GM19099 (cell line): ENCODE measurements around the gene ALDH4A1.
A peak's percentile ranks its signal among the peaks of the same experiment; 100 is the strongest.

Experiments
- POLR2A ChIP-seq: IDR thresholded peaks from 3 replicates; pipeline ENCODE4 v1.6.1; 2011; ENCODE audit warnings: low read depth; ENCODE audit not compliant: insufficient read length; ENCODE audit errors: extremely low read depth

ALDH4A1 gene

GRCh38 chr1:18902523-18903290 is at the start of gene ALDH4A1:
Gene ALDH4A1 (minus strand): TSS chr1:18902555. CDS start chr1:18902523, 32 bp downstream.
- peak; percentile 73 for TF ChIP-seq POLR2A

GRCh38 chr1:18951818-18952391 is 49.5 kb upstream of the ALDH4A1 start:
- TF ChIP-seq POLR2A, result no peak

- TF ChIP-seq POLR2A, result no peak
Observed at GRCh38 chr1:18951416-18951815, 49.1 kb upstream of the ALDH4A1 start.

- TF ChIP-seq POLR2A, result no peak
Observed at GRCh38 chr1:18950401-18951026, 48.2 kb upstream of the ALDH4A1 start.

- no peak for TF ChIP-seq POLR2A
Observed at GRCh38 chr1:18949686-18950400, 47.5 kb upstream of the ALDH4A1 start.

- TF ChIP-seq POLR2A, result no peak
Observed at GRCh38 chr1:18948913-18949685, 46.7 kb upstream of the ALDH4A1 start.

- TF ChIP-seq POLR2A, result no peak
Observed at GRCh38 chr1:18948048-18948912, 45.9 kb upstream of the ALDH4A1 start.

- TF ChIP-seq POLR2A, result no peak
Observed at GRCh38 chr1:18947570-18947969, 45.2 kb upstream of the ALDH4A1 start.

GRCh38 chr1:18946550-18947381 is 44.4 kb upstream of the ALDH4A1 start:
- no peak for TF ChIP-seq POLR2A

GRCh38 chr1:18945401-18945849 is 43.1 kb upstream of the ALDH4A1 start:
- TF ChIP-seq POLR2A, result no peak

GRCh38 chr1:18944810-18945209 is 42.5 kb upstream of the ALDH4A1 start:
- TF ChIP-seq POLR2A, result no peak

- TF ChIP-seq POLR2A, result no peak
Observed at GRCh38 chr1:18943914-18944572, 41.7 kb upstream of the ALDH4A1 start.
